GM18520 (cell line): ENCODE data around the gene ATXN7L1.
"Not testable (repeated sequence)": the region's sequence is repeated elsewhere in the genome, so short reads cannot be mapped to it uniquely, and the experiment has no call there.

Experiments used
- ATAC-seq: cut with Tn5 transposase; IDR thresholded peaks from one replicate; pipeline ENCODE4 v1.9.1; 2021; ENCODE audit not compliant: unreplicated experiment

Gene ATXN7L1

DNA sequence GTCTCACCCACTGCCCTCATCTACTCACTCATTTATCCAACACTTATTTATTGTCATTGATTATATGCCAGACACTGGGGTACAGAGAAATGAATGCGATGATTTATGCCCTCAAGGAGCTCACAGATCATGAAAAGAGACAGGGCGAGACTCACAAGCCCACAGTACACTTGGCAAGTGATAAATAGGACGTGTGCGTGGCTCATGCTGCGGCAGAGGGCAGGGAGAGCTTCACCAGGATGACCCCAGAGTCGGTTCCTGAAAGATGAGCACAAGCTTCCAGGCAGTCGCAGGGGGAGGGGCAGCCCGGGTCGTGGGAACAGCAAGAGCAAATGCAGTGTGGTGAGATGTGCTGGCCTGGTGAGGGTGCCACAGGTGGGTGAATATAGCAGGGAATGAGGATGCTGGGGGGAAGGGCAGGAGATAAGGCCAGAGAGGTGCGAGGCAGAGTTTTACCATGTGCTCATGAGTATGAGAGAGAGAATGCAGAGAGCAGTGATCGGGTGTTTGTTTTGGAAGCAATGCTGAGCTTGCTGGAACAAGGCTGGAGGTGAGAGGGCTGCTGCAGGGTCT, 70.9 kb downstream of the ATXN7L1 start:
- ATAC-seq, result no peak

DNA sequence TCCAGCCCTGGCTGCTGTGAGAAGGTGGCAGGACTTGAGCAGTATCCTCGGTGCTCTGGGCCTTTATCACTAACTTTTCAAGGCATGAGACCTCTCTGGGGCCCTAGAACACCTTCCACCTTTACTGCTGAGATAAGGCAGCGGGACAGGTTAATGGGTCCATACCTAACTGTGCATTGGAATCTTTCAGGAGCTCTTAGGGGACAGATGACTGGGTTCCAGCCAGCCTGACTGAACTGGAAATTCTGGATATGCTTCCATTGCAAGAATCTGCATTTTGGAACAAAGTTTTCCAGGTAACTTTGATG, 73.0 kb downstream of the ATXN7L1 start:
- no peak for ATAC-seq

GRCh38 chr7:105802604-105803428, 73.6 kb downstream of the ATXN7L1 start:
- ATAC-seq, result no peak

GRCh38 chr7:105800849-105801534, 75.4 kb downstream of the ATXN7L1 start:
- ATAC-seq, result no peak

GRCh38 chr7:105800442-105800841, 76.0 kb downstream of the ATXN7L1 start:
- no peak for ATAC-seq

GRCh38 chr7:105799677-105800076, 76.7 kb downstream of the ATXN7L1 start:
- no peak for ATAC-seq

DNA sequence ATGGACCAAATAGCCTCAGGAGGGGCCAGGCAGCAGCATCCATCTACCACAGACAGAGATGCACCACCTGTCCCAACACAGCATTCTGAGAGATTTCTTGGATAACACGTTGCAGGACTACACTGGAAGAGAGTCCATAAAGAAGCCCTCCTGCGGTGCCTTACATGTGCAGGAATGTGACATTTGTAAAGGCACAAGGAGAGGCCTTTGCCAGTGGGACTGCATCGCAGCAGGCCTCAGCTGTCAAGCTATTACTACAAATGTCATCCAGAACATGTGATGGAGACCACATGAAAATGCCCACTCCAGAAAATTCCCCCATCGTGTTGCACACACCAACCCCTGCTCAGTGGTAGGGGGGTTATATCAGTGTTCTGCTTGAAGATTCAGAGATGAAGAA, 77.4 kb downstream of the ATXN7L1 start:
- no peak for ATAC-seq

DNA sequence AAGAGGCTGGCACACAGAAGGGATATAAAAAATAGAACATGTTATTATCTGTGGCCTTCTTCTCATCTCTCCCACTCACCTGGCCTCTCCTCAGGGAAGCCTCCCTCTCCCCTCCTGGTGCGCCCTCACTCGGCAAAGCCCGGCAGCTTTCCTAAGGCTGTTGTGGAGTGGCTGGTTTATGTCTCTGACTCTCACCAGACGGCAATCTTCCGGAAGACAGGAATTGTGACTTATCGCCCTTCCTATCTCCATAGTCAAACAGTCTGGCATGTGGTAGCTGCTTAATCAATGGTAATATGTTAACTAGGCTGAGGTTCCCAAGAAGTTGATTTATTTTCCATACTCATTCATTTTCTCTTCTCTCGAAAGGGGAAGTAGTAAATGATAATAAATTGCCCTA, 78.7 kb downstream of the ATXN7L1 start:
- no peak for ATAC-seq

DNA sequence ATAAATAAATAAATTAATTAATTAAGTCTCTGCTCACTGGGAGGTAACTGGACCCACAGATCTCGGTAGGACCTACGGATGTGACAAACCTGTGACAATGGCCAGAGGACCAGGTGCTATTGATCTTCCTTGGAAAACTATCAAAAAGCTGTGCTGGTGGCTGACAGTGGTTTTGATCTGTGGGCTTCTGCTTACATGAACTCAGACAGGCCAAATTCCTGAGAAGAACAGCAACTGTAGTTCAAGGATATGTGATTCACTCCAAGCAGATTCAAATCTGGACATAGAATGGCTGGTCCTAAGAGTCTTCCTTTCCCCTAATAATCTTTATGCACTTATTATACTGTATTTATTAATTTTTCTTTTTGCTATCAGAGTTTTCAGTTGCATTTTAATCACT, 80.0 kb downstream of the ATXN7L1 start:
- no peak for ATAC-seq

DNA sequence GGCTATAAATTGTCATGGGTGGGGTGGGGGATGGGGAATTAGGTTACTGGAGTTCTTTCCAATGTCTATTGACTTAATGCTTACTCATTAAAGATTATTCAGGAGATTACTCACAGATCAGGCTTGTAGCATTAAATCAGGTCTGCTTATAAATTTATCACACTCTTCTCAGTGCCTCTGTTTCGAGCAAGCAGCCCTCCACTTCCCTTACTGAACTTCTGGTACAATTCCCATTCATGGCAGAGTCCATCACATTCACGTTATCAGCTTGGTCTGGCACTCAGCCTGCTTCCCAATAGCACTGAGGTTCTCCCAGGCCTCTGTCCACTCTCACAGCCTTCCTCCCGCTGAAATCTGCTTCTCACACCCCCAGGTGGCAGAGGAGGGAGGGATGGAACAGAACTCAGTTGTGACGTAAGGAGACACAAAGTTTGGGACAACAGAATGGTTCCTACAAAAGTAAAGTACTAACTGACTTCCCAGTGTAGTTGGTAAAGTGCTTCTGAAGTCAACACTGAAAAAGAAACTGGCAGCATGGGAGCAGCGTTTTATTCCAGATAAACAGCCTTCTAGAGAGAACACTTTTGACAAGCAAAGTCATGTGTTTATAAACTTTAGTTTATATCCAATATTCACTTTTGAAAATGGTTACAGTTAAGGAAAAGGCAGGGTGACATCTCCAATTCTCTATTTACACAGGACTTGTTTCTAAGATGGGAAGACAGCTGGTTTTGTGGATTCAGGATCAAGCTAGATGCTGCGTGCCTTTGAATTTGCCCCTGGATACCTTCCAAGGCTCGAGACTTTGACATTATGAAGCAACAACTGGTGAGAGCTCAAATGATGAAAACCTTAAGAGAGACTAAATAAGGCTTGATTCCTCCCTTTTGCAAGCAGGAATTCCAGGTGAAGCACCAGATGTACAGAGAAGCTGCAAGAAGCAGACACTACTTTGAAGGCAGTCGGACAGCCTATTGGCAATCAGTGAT, 81.4 kb downstream of the ATXN7L1 start:
- no peak for ATAC-seq

GRCh38 chr7:105792488-105793370, 83.7 kb downstream of the ATXN7L1 start:
- no peak for ATAC-seq

DNA sequence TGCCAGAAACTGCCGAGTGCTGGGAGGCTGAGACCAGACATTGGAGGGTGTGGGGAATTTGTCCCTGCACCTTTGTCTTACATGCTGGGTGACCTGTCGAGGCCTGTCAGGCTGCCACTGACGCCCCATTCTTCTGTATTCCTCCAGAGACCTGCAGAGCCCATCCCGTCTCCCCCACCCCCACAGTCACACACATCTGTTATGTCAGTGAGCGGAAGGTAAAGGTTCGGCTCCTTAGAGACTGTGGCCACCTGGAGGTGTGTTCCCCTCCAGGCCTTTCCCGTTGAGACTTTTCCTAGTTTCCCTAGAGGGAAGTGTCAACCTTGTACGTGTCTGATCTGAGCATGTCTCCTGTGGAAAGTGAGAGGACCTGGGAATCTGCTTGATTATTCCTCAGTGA, 84.5 kb downstream of the ATXN7L1 start:
- no peak for ATAC-seq

DNA sequence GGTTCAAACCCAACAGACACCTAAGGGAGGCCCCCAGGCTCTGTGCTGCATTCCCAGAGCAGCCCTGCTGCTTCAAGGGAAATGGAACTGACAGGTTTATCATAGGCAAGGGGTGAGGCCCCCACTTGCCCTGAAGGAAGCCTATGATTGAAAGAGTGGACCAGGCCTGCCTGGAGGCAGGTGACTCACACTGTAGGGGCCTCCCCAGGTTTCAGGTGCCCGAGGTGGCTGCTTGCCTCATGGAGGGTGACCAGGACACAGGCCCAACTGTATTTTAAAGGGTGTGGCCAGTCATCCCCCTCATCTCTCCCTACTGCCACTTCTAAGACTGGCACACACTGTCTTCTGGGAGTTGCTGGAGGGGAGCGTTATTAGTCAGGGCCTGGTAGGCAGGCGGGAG, 85.4 kb downstream of the ATXN7L1 start:
- no peak for ATAC-seq

- ATAC-seq, result not testable (repeated sequence)
Measured at GRCh38 chr7:105790452-105790851, 85.9 kb downstream of the ATXN7L1 start.

- ATAC-seq, result peak; percentile 37
Measured at GRCh38 chr7:105788816-105789349, 87.5 kb downstream of the ATXN7L1 start.

DNA sequence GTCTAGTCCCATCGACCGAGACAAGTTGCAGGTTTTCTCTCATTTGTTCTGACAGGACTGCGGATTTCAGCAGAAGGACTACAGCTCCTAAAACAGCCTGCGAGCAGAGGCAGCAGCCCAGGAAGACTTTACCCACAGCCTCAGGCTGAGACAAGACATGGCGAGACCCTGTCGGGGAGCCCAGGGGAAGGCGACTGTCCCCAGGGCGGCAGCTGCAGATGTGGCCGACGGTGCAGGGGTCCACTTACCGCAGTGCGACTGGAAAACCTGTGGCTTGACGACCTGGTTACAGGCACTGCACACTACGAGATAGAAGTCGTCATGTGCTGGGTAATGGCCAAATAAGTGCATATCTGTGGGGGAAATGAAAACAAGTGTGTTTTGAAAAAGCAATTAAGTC, 88.0 kb downstream of the ATXN7L1 start:
- ATAC-seq, result no peak

- no peak for ATAC-seq
Measured at GRCh38 chr7:105787793-105788192, 88.6 kb downstream of the ATXN7L1 start.

GRCh38 chr7:105786520-105787470, 89.6 kb downstream of the ATXN7L1 start:
- no peak for ATAC-seq
